Measurements from ENCODE around the gene CEP76. TPM values are rescaled to one million over a fixed set of nuclear protein-coding genes. Genes with fewer than 3 reads are reported as not detected.
"Not testable (repeated sequence)": the region's sequence is repeated elsewhere in the genome, so short reads cannot be mapped to it uniquely, and the experiment has no call there.

CEP76 gene
- total and polyA plus RNA-seq, 12 donors = 1.9 to 5.9 (median 3.9) TPM

DNA sequence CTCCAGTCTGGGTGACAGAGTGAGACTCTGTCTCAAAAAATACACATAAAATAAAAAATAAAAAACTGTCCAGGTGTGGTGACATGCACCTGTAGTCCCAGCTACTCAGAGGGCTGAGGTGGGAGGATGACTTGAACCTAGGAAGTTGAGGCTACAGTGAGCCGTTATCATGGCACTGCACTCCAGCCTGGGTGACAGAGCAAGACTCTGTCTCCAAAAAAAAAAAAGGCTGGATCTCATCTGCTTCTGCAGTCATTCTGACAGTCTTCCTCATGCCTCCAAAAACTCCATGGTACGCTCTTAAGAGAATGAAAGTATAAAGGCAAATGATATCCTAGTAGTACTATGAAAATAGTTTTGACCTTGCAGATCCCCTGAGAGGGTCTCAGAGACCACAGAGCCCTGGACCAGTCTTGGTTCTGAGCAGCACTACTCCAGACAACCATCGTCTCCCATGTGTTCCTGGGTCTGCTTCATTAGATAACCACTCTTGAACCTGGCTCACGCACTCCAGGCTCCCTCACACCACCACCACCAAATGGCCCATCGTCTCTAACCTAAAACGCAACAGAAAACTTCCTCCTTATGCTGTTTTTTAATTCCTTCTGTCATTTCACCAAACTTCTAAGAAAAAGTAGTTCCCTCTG lies 70.6 kb downstream of the CEP76 start:
- Histone ChIP-seq H3K27ac (no peak overlapping the region), H3K27me3 (no peaks in the 10 kb centered on the region), H3K4me3 (no peak overlapping the region), H3K9me3 (peaks cover 0 to 6% (median 0%) of the 10 kb centered on the region in 11 donors), H3K4me1 (no peaks in the 10 kb centered on the region), H3K36me3 (peaks cover 0 to 24% (median 0%) of the 10 kb centered on the region in 9 donors)
- DNase-seq (no peak), ATAC-seq (no peak)
- TF ChIP-seq, protein P1, sequence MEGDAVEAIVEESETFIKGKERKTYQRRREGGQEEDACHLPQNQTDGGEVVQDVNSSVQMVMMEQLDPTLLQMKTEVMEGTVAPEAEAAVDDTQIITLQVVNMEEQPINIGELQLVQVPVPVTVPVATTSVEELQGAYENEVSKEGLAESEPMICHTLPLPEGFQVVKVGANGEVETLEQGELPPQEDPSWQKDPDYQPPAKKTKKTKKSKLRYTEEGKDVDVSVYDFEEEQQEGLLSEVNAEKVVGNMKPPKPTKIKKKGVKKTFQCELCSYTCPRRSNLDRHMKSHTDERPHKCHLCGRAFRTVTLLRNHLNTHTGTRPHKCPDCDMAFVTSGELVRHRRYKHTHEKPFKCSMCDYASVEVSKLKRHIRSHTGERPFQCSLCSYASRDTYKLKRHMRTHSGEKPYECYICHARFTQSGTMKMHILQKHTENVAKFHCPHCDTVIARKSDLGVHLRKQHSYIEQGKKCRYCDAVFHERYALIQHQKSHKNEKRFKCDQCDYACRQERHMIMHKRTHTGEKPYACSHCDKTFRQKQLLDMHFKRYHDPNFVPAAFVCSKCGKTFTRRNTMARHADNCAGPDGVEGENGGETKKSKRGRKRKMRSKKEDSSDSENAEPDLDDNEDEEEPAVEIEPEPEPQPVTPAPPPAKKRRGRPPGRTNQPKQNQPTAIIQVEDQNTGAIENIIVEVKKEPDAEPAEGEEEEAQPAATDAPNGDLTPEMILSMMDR (IDR thresholded peaks at IDR 0.05) = no peak
- intact Hi-C loops (cut with DNase I) = no loop called here
- 76 to 79% methylated on average over 6 of the region's 6 CpGs for WGBS, 2 donors

DNA sequence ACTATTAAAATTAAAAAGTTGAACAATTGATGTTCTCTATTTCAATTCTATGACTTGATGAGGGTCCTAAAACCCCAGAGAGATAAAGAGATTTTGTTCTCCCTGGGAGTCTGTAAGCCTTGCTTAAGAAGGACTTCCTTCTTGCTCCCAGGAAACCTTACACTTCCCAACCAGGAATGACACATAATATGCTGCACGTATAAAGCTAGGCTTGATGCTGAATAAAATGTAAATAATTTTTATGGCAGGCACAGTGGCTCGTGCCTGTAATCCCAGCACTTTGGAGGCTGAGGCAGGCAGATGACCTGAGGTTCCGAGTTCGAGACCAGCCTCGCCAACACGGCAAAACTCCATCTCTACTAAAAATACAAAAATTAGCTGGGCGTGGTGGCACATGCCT lies 72.4 kb downstream of the CEP76 start:
- TF ChIP-seq, protein P1 (IDR thresholded peaks at IDR 0.05) = no peak
- intact Hi-C loops (cut with DNase I) = no loop called here
- no peaks in the 10 kb centered on the region for H3K27me3 ChIP-seq
- H3K4me3 ChIP-seq = no peak overlapping the region
- DNase-seq (no peak), ATAC-seq (no peak)
- H3K36me3 ChIP-seq = peaks cover 0 to 24% (median 0%) of the 10 kb centered on the region in 9 donors
- no peaks in the 10 kb centered on the region for H3K4me1 ChIP-seq
- H3K27ac ChIP-seq = no peak overlapping the region
- WGBS, 2 donors = 89 to 92% methylated on average over 7 of the region's 7 CpGs
- H3K9me3 ChIP-seq = peaks cover 0 to 6% (median 0%) of the 10 kb centered on the region in 11 donors

- peaks cover 0 to 24% (median 0%) of the 10 kb centered on the region in 9 donors for H3K36me3 ChIP-seq
- no peaks in the 10 kb centered on the region for H3K4me1 ChIP-seq
- H3K27me3 ChIP-seq = no peaks in the 10 kb centered on the region
- 80 to 91% methylated on average over 4 of the region's 4 CpGs for WGBS, 2 donors
- ATAC-seq = no peak
- intact Hi-C loops (cut with DNase I) = no loop called here
- peaks cover 0 to 6% (median 0%) of the 10 kb centered on the region in 11 donors for H3K9me3 ChIP-seq
- TF ChIP-seq, protein P1 (IDR thresholded peaks at IDR 0.05) = no peak
- no peak for DNase-seq
- no peak overlapping the region for H3K4me3 ChIP-seq
- H3K27ac ChIP-seq = no peak overlapping the region
Observed at GRCh38 chr18:12628706-12629702, 73.5 kb downstream of the CEP76 start.

- H3K9me3 ChIP-seq; H3K4me3 ChIP-seq; intact Hi-C loops (cut with DNase I); H3K27me3 ChIP-seq; ATAC-seq; DNase-seq; H3K27ac ChIP-seq; H3K4me1 ChIP-seq: not testable (repeated sequence)
- 99% methylated on average over 3 of the region's 3 CpGs for WGBS, 2 donors
- H3K36me3 ChIP-seq = peaks cover 0 to 11% (median 0%) of the 10 kb centered on the region in 9 donors
Observed at GRCh38 chr18:12627199-12627598, 75.3 kb downstream of the CEP76 start.
